Measurements from ENCODE around the gene XIRP2. TPM values are rescaled to one million over a fixed set of nuclear protein-coding genes. Genes with fewer than 3 reads are reported as not detected.

Gene XIRP2
- total RNA-seq, 2 donors from 2014 or later, result 0.06 to 3.1 TPM

DNA sequence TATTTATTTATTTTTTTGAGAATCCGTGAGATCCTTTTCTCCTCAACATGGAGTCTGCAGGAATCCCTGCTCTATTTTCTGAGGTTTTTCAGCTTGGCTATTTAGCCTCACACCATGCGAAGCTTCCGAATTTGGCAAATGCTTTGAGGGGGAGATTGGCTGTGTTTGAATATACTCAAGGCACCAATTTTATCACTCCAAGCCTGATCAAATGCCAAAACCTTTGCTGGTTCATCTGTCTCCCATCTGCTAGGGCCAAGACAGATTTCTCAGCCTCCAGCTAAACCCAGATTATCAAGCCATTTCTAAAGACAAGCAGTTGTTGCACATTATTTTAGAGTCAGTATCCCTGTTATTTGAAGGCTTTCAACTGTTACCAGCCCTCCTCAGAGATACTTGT is 295.7 kb downstream of the XIRP2 start:
- 78% methylated on average over 3 of the region's 3 CpGs for WGBS
- intact Hi-C loops (cut with DNase I), result no loop called here

DNA sequence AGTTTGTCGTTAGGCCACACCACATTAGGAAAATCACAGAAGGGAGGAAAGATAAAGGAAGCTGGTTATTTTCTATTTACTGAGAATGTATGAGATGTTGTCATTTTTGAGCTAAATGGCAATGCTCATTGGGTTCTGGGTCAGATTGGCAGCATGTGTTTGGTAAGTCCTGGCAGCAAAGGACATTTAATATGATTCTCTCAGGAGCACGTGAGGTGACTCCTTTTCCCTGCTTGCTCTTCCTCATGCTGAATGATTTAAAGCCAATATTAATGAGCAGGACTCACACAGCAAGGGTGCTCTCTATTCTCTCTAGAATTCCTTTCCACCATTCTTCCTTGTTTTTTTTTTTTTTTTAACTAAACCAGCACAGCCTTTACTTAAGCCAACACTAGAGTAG is 298.2 kb downstream of the XIRP2 start:
- H3K36me3 ChIP-seq, result no peaks in the 10 kb centered on the region
- no peak overlapping the region for H3K4me3 ChIP-seq
- DNase-seq (ENCODE audit: low spot score), result no peak
- 84% methylated on average over 2 of the region's 2 CpGs for WGBS
- intact Hi-C loops (cut with DNase I), result no loop called here
- H3K27ac ChIP-seq, result no peak overlapping the region
- no peaks in the 10 kb centered on the region for H3K27me3 ChIP-seq (replicated peaks; ENCODE audit: insufficient read depth)
- H3K4me1 ChIP-seq (replicated peaks), result no peaks in the 10 kb centered on the region
- TF ChIP-seq POLR2A (IDR thresholded peaks at IDR 0.05), result no peak
- TF ChIP-seq, protein P1, sequence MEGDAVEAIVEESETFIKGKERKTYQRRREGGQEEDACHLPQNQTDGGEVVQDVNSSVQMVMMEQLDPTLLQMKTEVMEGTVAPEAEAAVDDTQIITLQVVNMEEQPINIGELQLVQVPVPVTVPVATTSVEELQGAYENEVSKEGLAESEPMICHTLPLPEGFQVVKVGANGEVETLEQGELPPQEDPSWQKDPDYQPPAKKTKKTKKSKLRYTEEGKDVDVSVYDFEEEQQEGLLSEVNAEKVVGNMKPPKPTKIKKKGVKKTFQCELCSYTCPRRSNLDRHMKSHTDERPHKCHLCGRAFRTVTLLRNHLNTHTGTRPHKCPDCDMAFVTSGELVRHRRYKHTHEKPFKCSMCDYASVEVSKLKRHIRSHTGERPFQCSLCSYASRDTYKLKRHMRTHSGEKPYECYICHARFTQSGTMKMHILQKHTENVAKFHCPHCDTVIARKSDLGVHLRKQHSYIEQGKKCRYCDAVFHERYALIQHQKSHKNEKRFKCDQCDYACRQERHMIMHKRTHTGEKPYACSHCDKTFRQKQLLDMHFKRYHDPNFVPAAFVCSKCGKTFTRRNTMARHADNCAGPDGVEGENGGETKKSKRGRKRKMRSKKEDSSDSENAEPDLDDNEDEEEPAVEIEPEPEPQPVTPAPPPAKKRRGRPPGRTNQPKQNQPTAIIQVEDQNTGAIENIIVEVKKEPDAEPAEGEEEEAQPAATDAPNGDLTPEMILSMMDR (IDR thresholded peaks at IDR 0.05), result no peak
- TF ChIP-seq POLR2AphosphoS5 (IDR thresholded peaks at IDR 0.05), result no peak
- no peaks in the 10 kb centered on the region for H3K9me3 ChIP-seq

More for the DNA sequence above, 295.7 kb downstream of the XIRP2 start:
- DNase-seq (ENCODE audit: low spot score), result no peak
- Histone ChIP-seq H3K27me3 (replicated peaks; ENCODE audit: insufficient read depth) (no peaks in the 10 kb centered on the region), H3K4me3 (no peak overlapping the region), H3K36me3 (no peaks in the 10 kb centered on the region), H3K9me3 (no peaks in the 10 kb centered on the region), H3K4me1 (replicated peaks) (no peaks in the 10 kb centered on the region), H3K27ac (no peak overlapping the region)
- TF ChIP-seq POLR2AphosphoS5 (IDR thresholded peaks at IDR 0.05) (no peak), POLR2A (IDR thresholded peaks at IDR 0.05) (no peak)
- TF ChIP-seq, protein P1 (IDR thresholded peaks at IDR 0.05), result no peak

DNA sequence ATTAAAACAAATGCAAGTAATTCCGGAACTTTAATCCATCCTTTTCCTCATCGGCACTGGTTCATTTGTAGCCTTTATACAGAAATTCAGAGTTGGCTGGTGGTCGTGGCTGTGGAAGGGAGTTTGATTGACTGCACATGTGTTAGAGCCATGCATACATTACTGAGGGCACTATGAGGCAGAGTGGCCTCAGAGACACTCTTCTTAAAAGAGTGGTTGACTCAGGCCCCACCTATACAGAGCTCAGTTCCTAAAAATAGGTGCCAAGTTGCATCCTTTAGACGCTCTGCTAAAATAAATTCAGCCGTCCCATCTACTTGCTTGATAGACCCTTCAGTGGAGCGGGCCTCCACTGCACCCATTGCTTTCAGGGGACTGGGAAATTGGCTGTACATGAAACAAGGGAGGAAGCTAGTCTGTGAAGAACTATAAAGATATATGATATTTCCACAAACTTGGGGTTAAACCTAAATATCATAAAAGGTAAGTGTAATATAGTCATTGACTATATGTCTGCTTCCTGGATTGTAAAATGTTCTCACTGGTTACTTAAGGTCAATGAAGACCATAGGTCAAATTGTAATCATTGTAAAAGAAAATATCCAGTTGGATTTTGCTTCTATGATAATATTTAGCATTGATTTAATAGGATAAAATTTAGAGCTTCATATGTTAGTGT is 298.9 kb downstream of the XIRP2 start:
- intact Hi-C loops (cut with DNase I), result no loop called here
- 92% methylated on average over 6 of the region's 6 CpGs for WGBS
- Histone ChIP-seq H3K36me3 (no peaks in the 10 kb centered on the region), H3K27me3 (replicated peaks; ENCODE audit: insufficient read depth) (no peaks in the 10 kb centered on the region), H3K9me3 (no peaks in the 10 kb centered on the region), H3K27ac (no peak overlapping the region), H3K4me3 (no peak overlapping the region), H3K4me1 (replicated peaks) (no peaks in the 10 kb centered on the region)
- DNase-seq (ENCODE audit: low spot score), result no peak
- TF ChIP-seq POLR2AphosphoS5 (IDR thresholded peaks at IDR 0.05) (no peak), POLR2A (IDR thresholded peaks at IDR 0.05) (no peak)
- TF ChIP-seq, protein P1 (IDR thresholded peaks at IDR 0.05), result no peak

DNA sequence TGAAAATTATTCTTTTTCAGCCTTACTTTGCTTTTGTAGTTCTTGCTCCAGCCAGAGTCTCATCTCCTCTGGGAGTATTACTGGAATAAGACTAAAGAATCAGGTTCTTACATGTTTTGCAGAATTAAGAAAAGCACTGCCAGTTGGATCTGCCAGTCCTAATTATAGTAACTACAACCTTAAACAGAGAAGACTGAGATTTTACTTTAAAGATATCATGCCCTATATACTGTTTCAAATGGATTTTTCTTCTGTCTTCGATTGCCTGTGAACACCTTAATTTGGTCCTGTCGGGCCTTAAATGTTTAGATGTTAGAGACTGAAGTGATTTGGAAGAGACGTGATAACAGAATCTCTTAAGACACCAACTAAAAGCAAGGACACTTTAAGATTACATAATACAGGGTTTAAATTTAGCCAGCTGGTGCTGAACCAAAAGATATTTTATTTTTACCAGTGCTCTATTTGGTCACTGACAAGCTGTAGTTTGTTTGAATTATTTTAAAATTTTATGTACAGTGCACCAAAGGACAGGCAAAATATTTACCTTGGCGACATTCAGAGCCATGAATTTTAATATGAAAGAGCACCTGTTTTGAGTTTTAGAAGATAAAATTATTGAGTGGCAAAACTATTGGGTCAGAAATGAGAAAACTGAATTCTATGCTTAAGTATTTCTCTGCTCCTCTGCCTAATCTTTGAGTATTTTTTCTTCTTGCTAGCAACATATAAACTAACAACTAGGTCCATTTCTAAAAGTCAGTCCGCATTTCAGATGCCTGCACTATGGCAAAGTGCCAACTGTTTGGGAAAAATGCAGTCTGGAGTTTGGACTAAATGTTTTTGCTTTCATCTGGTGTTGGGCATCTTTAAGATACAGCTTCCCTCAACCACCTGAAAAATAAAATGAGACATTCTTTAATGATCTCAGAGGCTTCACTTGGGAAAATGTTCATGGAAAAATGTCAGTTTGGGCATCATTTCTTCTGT is 300.0 kb downstream of the XIRP2 start:
- Histone ChIP-seq H3K4me3 (no peak overlapping the region), H3K9me3 (no peaks in the 10 kb centered on the region), H3K27ac (no peak overlapping the region), H3K27me3 (replicated peaks; ENCODE audit: insufficient read depth) (no peaks in the 10 kb centered on the region), H3K4me1 (replicated peaks) (no peaks in the 10 kb centered on the region), H3K36me3 (no peaks in the 10 kb centered on the region)
- WGBS, result 21% methylated on average over 5 of the region's 5 CpGs
- TF ChIP-seq, protein P1 (IDR thresholded peaks at IDR 0.05), result no peak
- TF ChIP-seq POLR2A (IDR thresholded peaks at IDR 0.05), result no peak
- TF ChIP-seq POLR2AphosphoS5 (IDR thresholded peaks at IDR 0.05), result no peak
- intact Hi-C loops (cut with DNase I), result no loop called here
- DNase-seq (ENCODE audit: low spot score), result no peak

All from prostate gland (tissue), 2 donors.